ENCODE results near the gene LARGE2. TPM values are rescaled to one million over a fixed set of nuclear protein-coding genes. Genes with fewer than 3 reads are reported as not detected.

LARGE2 gene
- total RNA-seq, 4 donors from 2014 or later: 0.24 to 0.37 TPM; not detected in 2

DNA sequence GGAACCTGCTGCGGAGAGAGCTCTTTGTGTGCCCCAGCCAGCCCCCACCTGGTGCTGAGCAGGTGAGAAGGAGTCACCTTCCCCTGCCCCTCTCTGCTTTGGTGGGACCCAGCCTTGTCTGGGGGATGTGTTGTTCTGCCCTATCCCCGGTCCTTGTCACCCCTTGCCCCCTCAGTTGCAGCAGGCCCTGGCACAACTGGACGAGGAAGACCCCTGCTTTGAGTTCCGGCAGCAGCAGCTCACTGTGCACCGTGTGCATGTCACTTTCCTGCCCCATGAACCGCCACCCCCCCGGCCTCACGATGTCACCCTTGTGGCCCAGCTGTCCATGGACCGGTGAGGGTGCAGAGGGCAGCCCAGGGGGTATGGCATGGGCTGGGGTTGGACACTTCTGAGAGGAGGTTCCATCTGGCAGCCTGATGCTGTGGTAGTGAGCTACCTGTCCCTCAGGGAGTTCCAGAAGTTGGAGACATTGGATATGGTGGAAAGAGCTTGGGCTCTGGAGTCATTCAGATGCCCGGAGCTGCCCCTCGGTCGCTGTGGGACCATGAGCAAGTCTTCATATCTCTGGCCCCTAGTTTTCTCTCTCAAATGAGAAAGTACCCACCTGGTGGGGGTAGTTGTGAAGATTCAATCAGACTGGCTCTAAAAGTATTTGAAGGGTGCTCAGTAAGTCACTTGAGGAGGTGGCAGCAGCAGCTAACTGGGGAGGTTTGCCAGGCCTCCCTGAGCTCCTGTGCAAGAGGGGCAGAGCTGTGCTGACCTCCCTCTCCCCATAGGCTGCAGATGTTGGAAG lies 4.3 kb downstream of the LARGE2 start:
- no peak for DNase-seq (ENCODE audit: low spot score)
- ATAC-seq (ENCODE audit: low FRiP score): no peak
- TF ChIP-seq, protein P1, sequence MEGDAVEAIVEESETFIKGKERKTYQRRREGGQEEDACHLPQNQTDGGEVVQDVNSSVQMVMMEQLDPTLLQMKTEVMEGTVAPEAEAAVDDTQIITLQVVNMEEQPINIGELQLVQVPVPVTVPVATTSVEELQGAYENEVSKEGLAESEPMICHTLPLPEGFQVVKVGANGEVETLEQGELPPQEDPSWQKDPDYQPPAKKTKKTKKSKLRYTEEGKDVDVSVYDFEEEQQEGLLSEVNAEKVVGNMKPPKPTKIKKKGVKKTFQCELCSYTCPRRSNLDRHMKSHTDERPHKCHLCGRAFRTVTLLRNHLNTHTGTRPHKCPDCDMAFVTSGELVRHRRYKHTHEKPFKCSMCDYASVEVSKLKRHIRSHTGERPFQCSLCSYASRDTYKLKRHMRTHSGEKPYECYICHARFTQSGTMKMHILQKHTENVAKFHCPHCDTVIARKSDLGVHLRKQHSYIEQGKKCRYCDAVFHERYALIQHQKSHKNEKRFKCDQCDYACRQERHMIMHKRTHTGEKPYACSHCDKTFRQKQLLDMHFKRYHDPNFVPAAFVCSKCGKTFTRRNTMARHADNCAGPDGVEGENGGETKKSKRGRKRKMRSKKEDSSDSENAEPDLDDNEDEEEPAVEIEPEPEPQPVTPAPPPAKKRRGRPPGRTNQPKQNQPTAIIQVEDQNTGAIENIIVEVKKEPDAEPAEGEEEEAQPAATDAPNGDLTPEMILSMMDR (IDR thresholded peaks at IDR 0.05): no peak

DNA sequence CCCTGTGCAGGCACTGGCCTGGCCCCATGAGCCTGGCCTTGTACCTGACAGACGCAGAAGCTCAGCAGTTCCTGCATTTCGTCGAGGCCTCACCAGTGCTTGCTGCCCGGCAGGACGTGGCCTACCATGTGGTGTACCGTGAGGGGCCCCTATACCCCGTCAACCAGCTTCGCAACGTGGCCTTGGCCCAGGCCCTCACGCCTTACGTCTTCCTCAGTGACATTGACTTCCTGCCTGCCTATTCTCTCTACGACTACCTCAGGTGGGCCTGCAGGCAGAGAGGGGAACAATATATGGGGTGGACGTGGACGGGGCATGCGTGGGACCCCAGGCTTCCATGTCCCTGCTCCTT lies 4.9 kb downstream of the LARGE2 start:
- TF ChIP-seq, protein P1 (IDR thresholded peaks at IDR 0.05): no peak
- ATAC-seq (ENCODE audit: low FRiP score) (no peak), DNase-seq (ENCODE audit: low spot score) (no peak)

DNA sequence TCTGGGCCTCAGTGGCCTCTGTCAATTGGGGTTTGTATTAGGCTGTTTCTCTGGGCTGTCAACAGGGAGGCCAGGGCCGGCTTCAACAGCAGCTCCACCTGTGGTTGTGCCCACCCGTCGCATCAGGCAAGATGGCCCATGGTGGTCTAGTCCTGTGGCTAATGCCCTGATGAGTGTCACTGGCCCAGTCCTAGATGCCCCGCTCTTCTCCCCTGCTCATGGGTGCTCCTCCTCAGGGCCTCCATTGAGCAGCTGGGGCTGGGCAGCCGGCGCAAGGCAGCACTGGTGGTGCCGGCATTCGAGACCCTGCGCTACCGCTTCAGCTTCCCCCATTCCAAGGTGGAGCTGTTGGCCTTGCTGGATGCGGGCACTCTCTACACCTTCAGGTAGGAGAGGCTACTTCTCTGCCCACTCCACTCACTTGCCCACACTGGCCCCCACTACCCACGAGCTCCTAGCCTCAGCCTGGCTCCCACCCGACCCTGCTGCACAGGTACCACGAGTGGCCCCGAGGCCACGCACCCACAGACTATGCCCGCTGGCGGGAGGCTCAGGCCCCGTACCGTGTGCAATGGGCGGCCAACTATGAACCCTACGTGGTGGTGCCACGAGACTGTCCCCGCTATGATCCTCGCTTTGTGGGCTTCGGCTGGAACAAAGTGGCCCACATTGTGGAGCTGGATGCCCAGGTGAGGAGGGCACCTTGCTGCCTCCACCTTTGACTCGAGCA lies 5.4 kb downstream of the LARGE2 start:
- no peak for DNase-seq (ENCODE audit: low spot score)
- TF ChIP-seq, protein P1 (IDR thresholded peaks at IDR 0.05): no peak
- ATAC-seq (ENCODE audit: low FRiP score): no peak

DNA sequence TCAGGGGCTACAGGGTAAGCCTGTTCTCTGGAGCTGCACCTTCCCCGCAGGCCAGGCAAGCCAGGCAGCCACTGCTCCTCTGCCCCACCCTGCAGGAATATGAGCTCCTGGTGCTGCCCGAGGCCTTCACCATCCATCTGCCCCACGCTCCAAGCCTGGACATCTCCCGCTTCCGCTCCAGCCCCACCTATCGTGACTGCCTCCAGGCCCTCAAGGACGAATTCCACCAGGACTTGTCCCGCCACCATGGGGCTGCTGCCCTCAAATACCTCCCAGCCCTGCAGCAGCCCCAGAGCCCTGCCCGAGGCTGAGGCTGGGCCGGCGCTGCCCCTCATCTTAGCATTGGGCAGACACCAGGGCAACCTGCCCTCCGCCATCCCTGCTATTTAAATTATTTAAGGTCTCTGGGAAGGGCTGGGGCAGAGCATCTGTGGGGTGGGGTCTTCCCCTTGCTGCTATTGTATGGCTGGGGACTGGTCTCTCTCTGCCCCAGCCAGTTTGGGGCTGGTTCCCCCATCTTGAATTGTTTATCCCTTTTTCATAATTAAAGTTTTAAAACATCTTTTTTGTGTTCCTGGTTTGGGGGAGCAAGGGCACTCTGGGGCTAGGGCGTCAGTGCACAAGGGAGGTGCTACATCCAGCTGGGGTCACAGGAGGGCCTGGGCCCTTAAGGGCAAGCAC lies 6.2 kb downstream of the LARGE2 start:
- TF ChIP-seq, protein P1 (IDR thresholded peaks at IDR 0.05): no peak
- no peak for ATAC-seq (ENCODE audit: low FRiP score)
- DNase-seq (ENCODE audit: low spot score): no peak

DNA sequence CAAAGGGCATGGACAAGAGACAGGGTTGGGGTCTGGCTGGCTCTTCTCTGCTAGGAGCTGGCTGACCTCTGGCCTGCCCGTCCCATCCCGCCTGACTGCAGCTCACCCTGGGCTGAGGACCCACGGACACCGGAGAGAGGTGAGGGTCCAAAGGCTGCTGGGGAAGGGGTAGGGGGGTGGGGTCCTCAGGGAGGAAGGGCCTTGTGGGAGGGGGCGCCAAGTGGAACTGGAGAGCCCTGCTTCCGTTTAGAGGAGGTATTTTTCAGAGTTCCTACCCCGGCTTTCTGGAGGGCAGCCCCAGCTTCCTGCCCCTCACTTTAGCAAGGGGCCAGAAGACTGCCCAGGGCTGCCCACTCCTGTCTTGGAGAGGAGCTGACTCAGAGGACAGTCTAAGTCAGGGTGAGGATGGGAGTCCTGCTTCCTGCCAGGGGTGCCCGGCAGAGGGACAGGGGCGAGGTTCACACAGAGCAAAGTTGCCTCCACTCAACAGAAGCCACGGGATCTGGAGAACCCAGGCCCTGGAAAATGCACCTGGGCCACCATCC lies 7.1 kb downstream of the LARGE2 start:
- no peak for DNase-seq (ENCODE audit: low spot score)
- no peak for ATAC-seq (ENCODE audit: low FRiP score)
- TF ChIP-seq, protein P1 (IDR thresholded peaks at IDR 0.05): no peak

DNA sequence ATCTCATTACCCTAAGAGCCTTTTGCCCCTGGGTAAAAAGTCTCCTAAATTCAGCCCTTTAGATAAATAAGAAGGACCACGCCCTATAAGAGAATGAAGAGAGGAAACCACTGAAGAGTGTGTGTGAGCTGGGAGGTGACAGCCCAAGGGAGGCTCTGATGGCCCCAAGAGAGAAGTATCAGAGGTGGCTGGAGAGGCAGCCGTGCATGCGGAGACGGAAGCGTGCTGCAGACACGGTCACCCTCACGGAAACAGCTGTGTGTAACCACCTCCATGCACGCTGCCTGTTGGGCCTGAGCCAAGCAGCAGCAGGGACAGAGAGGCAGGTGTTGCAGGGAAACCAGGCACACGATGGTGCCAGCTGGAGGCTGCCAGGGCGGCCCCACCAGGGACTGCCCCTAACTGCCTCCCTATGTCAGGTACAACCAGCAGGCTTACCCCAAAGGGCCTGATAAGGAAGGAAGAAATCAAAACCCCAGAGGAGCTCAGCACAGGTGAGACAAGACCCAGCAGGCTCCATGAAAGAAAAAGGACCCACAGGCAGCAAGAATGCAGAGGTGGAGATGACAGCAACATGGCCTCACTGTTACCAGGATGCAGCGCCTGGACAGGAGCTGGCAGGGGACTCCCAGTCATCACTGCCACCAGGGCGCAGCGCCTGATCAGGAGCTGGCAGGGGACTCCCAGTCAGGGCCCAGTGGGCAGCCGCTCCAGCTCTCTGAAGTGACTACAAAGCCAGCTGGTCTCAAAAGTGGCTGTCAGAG lies 7.8 kb downstream of the LARGE2 start:
- ATAC-seq (ENCODE audit: low FRiP score) (no peak), DNase-seq (ENCODE audit: low spot score) (no peak)
- TF ChIP-seq, protein P1 (IDR thresholded peaks at IDR 0.05): no peak

Data from omental fat pad (tissue), 4 donors.